T-helper 9 cell (primary cell): ENCODE measurements around the gene PLEKHS1.
"Not testable (repeated sequence)": the region's sequence is repeated elsewhere in the genome, so short reads cannot be mapped to it uniquely, and the experiment has no call there.

Experiments
- DNase-seq: peaks from one replicate; pipeline ENCODE4 v3.0.0-alpha.2; 2020

PLEKHS1 gene

DNA sequence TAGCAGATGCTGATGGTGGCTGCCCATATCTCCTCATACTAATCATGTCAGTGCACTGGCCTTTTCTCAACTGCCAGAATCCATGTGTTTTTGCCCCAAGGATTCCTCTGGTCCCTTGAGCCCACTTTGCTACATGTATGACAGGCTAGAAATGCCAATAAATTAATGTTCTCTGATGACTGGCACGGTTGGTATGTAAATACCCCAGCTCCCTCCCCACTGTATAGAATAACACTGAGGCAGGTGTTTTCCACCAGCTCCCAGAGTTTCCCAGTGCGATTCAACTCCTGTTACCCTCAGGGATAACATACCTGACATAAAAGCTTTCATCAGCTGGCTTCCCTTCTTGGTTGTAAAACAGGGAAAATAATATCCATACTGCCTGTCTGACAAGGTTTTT is 9.0 kb upstream of the PLEKHS1 start:
- no peak for DNase-seq

DNA sequence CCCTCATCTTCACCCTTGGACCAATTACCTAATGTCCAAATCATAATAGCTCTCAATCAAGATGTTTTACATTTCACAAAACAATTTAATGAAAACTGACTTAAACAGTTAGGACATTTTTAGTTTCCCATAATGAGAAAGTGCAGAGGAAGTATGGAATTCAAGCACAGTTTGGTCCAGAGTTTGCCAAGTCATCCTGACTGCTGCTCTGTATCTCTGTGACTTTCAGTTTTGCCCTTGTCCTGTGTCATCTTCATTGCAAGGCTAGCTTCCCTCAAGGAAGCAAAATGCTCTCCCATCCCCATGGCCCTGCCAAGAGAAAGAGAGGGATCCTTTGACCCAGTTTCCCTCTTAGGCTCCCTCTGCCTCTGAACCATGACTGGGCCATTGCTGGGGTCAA is 7.9 kb upstream of the PLEKHS1 start:
- no peak for DNase-seq

DNA sequence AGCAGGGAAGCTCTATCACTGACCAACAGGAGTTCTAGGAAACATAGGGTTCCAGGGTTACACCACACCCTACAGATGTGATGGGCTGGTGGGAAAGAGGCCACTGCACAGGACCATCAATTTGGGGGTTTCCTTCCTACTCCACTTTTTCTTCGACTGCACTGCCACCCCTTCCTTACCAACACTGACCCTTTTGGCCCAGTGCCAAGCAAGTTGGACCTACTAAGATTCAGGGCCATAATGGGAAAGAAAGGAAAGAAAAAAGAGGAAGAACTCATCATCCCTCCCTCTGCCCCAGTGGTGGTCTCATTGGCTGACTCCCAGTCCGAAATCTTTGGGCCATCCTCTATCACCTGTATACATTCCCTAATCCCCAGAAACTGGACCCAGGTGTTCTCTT is 6.1 kb upstream of the PLEKHS1 start:
- no peak for DNase-seq

DNA sequence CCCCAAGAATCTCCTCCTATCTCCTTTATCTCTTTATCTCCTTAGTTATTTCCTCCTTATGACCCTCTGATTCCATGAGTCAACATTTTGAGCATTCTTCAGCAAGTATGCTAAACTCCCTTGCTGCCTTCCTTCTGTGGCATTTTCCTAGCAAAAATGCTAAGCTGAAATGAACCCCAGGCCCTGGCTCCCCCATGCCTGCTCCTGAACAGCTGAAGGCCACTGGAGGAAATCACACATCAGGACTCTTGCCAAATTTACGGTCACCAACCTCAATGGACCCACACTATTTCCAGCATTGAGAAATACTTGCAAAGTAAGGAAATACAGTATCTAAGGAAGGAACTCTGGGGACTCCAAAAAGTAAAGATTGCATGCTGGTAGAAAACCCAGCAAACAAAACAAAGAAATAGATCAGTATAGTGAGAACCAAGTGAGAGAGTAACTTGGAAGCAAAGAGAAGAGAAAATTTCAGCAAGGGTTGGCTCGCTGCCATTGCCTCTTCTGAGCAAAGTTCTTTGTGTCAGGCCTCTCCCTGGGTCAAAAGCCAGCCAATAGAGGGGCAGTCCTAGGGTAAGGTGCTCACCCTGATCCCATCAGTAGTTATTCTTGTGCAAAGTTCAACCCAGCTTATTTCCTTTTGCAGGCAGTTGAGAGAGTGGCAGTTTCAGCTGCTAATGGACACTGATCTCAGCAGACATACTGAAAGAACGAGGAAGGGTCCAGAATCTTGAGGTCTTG is 5.1 kb upstream of the PLEKHS1 start:
- DNase-seq: no peak

DNA sequence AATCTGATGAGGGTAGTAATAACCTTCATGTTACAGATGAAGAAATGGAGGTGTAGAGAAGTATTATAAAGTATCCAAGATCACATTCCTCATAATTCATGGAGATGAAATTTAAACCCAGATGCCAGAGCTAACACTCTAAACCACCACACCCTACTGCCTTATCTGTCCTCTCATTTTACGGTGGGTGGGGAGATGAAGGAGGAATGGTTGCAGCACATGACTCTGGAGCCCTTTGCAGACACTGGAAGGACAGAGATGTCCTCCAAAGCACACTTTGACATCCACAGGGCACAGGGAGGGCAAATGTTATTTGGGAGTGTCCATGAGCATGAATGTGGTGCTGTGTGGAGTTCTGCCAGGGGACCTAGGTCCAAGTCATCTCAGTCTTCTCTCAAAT is 1.1 kb downstream of the PLEKHS1 start:
- no peak for DNase-seq

DNA sequence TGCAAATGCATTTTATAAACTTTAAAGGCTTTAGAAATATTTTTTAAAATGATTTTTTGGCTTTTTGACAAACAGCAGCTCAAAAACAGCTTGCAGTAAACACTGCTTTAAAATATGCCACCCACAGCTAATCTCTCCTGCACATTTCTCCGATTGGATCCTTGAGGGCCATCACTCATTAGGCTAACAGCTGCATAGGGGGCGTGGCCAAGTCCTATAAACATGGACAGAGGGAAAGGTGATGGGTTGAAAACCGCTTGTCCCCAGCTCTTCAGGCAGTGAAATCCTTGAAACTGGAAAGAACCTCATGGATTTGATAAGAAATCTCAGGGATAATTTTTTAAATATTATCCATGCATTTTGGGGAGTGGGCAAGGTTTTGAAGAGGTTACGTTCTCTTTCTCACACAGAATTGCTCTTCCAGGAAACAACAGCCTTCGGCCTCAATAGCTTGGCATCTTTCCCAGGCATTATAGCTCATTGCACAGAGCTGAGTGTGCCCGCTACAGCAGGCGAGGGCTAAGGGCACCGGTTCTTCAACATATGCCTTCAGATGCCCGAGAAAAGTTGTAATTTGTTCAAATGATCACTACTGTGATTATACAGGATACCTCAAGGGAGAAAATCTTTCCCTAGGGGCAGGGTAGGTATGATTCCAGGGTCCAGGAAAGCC is 1.7 kb downstream of the PLEKHS1 start:
- DNase-seq: no peak

- DNase-seq: no peak
These were observed 2.6 kb downstream of the PLEKHS1 start for GRCh38 chr10:113754125-113754524.

GRCh38 chr10:113754768-113755167 is 3.3 kb downstream of the PLEKHS1 start:
- DNase-seq: no peak

DNA sequence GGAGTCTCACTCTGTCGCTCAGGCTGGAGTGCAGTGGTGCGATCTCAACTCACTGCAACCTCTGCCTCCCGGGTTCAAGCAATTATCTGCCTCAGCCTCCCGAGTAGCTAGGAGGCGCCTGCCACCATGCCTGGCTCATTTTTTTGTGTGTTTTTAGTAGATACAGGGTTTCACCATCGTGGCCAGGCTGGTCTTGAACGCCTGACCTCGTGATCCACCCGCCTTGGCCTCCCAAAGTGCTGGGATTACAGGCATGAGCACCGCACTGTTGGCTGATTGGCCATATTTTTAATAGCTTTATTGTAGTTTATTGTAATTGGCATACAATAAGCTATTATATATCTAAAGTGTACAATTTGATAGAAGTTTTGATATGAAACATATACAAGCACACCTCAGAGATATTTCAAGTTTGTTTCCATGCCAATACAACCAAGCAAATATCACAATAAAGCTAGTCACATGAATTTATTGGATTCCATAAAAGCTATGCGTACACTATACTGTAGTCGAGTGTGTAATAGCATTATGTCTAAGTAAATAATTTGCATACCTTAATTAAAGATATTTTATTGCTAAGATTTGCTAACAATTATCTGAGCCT is 5.6 kb downstream of the PLEKHS1 start:
- DNase-seq: no peak

DNA sequence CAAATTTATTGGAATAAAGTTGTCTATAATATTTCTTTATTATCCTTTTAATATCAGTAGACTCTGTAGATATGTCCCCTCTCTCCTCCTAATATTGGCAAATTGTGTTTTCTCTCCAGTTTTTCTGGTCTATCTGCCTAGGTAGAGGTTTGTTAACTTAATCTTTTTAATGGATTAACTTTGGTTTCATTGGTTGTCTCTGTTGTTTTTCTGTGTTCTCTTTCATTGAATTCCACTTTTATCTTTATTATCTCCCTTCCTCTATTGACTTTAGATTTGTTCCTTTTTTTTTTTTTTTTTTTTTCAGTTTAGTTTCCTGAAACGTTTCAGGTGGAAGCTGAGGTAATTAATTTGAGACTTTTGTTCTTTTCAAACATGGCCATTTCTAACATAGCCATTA is 10.6 kb downstream of the PLEKHS1 start:
- no peak for DNase-seq

DNA sequence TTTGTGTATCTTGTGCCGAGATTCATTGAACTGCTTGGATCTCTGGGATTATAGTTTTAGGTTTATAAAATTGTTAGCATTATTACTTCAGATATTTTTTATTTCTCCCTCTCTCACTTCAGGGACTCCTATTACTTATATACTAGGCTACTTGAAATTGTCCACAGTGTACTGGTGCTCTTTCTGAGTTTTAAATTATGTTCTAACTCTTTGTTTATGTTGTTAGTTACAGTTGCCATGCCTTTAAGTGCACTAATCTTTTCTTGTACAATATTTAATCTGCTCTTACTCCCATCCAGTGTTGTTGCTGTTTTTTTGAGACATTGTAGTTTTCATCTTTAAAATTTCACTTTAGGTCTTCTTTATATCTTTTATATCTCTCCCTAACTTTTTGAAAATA is 13.1 kb downstream of the PLEKHS1 start:
- no peak for DNase-seq

- DNase-seq: no peak
These were observed 14.4 kb downstream of the PLEKHS1 start for GRCh38 chr10:113765910-113766309.

DNA sequence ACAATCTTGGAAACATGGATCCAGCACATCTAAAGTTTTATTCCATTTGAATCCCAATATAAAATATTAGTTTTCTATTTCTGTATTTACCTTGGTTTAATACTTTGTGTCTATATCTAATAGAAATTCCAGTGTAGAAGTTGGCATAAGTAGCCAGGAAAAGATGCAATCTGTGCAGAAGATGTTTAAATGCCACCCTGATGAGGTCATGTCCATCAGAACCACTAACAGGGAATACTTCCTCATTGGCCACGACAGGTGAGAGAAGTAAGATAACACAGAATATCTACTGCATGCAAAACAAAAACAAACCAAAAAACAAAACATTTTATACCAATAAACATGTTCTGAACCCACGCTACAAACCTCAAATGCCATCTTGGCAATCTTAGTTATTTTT is 15.7 kb downstream of the PLEKHS1 start:
- no peak for DNase-seq

DNA sequence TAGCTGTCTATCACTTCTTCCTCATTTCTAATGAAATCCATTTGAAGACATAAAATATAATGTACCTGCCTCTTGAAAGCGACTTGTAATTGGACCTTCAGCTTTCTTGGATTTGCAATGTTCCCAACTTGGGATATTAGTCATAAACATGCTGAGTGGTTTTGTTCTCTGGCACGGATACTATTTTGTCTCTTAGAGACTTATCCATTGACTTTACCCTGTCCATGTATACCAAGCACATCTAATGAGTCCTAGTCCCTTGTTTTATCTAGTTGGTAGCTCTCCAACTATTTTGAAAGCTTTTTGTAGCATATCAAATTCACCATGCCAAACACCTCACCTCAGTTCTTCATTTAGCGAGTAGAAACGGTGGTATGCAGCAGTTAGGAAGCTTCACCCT is 18.9 kb downstream of the PLEKHS1 start:
- no peak for DNase-seq

- DNase-seq: not testable (repeated sequence)
These were observed 19.6 kb downstream of the PLEKHS1 start for GRCh38 chr10:113771131-113771530.

- DNase-seq: no peak
These were observed 24.3 kb downstream of the PLEKHS1 start for GRCh38 chr10:113775686-113776294.

GRCh38 chr10:113776553-113776952 is 25.1 kb downstream of the PLEKHS1 start:
- DNase-seq: no peak

DNA sequence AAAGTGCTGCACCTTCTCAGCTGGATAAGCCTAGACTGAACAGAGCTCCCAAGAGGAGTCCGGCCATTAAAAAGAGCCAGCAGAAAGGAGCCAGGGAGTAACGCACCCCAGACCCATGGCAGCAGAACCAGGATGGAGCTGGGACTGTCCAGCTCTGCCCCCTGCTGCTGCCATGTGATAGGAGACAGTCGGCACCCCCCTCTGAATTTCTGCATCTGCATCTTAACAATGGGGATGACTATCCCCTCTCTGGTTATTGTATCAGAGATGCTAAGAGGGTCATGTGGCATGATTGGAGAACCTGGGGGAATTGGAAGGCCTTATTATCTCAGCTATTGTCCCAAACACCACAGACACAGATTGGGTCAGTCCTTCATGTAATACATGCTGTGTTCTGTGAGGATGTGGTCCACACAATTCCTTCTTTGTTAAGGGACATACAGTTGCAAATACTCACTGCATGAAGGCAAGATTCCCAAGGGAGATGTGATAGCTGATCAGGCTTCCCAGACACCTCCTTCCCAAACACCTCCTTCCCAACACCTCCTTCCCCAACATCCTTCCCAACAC is 29.3 kb downstream of the PLEKHS1 start:
- no peak for DNase-seq

DNA sequence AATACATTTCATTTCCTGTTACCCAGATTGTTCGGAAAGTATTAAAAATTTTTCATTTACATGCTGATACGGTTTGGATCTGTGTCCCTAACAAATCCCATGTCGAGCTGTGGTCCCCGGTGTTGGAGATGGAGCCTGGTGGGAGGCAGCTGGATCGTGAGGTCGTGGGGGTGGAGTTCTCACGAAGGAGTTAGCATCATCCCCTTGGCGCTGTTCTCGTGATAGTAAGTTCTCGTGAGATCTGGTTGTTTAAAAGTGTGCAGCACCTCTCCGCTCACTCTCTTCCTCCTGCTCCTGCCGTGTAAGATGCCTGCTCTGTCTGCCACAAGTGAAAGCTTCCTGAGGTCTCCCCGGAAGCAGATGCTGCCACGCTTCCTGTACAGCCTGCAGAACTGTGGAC is 30.9 kb downstream of the PLEKHS1 start:
- no peak for DNase-seq

DNA sequence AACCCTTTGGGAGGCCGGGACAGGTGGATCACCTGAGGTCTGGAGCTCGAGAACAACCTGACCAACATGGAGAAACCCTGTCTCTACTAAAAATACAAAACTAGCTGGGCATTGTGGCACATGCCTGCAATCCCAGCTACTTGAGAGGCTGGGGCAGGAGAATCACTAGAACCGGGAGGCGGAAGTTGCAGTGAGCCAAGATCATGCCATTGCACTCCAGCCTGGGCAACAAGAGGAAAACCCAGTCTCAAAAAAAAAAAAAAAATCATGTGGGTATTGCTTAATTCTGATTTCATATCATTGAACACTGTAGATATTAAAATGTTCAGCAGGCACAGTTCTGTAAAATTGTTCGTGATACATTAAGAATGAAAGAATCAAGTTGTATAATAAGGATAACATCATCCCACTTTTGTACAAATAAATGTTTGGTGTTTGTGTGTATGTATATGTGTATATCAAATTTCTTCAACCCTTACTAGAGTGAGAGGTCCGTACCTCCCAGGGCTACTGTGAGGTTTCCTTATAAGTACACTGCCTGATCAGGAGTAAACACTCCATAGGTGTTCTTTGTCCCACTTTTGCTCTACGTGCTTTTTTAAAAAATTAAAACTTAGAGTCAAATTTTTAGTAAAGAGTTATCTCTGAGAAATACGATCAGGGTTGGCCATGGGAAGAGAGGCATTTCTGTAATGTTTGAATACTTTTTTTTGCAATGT is 31.7 kb downstream of the PLEKHS1 start:
- DNase-seq: no peak

- DNase-seq: no peak
These were observed 37.2 kb downstream of the PLEKHS1 start for GRCh38 chr10:113788604-113789083.

DNA sequence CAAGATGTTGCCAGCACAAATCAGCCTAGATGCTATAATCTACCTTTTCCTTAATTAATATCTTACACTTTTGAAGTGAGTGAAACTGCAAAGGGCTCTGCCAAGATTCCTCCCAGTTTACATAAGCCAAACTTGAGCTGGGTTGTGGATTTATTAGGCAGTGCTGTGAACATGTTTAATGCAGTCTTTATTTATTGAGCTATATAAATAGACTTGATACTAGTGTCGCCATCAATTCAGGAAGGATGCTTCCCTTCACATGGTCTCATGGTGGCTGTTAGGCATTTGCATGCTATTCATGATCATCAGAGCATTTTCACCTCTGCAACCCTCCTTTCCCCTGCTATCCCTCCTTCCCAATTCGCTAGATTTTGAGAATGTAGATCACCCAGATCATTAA is 40.2 kb downstream of the PLEKHS1 start:
- DNase-seq: no peak

DNA sequence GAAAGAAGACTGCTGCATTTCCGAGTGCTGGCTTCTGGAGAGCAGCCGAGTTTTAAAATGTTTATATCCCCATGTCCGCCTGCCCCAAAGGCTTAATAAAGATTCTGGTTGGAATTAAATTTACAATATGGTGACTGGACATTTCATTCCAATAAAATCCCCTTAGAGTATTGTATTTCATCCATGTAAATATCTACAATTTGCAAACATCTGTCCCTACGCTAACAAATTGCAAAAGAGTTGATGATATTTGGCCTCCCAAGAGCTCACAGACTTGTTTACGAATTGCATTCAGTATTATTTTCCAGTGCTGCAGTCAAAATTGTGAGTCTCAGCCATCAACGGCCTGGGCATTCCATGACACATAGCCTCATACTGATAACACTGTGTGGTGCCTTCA is 50.1 kb downstream of the PLEKHS1 start:
- no peak for DNase-seq
